Osteocyte (in vitro differentiated cells): Measurements from ENCODE around the gene ATP13A1. TPM values are rescaled to one million over a fixed set of nuclear protein-coding genes. Genes with fewer than 3 reads are reported as not detected.
A peak's percentile ranks its signal among the peaks of the same experiment; 100 is the strongest.

Experiments used
- DNase-seq: peaks from one replicate; pipeline ENCODE4 v3.0.0; 2021; ENCODE audit warnings: mixed read lengths; ENCODE audit not compliant: unreplicated experiment; ENCODE audit errors: extremely low spot score
- H3K27ac Mint-ChIP-seq: one replicate; pipeline ENCODE4 v1.8.0; 2021; ENCODE audit warnings: mild to moderate bottlenecking, mixed read lengths; ENCODE audit not compliant: unreplicated experiment
- H3K27me3 Mint-ChIP-seq: one replicate; pipeline ENCODE4 v1.8.0; 2021; ENCODE audit warnings: mixed read lengths; ENCODE audit not compliant: unreplicated experiment
- H3K36me3 Mint-ChIP-seq: one replicate; pipeline ENCODE4 v1.8.0; 2021; ENCODE audit warnings: mixed read lengths; ENCODE audit not compliant: unreplicated experiment
- H3K4me1 Mint-ChIP-seq: one replicate; pipeline ENCODE4 v1.8.0; 2021; ENCODE audit warnings: mixed read lengths; ENCODE audit not compliant: unreplicated experiment
- H3K4me3 Mint-ChIP-seq: one replicate; pipeline ENCODE4 v1.8.0; 2021; ENCODE audit warnings: mild to moderate bottlenecking, moderate library complexity, mixed read lengths; ENCODE audit not compliant: unreplicated experiment
- H3K9me3 Mint-ChIP-seq: one replicate; pipeline ENCODE4 v1.8.0; 2021; ENCODE audit warnings: mixed read lengths; ENCODE audit not compliant: unreplicated experiment
- total RNA-seq: library from RNA; stranded (reverse); gene quantifications from 2 replicates; pipeline ENCODE4 v1.2.1, GENCODE V29; 2021
- TF ChIP-seq, protein P1 (sequence below): fragments of 200-600 bp; sonication (generic); IDR thresholded peaks from 2 replicates; pipeline ENCODE4 v1.5.0; 2021; ENCODE audit warnings: antibody characterized with exemption, mild to moderate bottlenecking, moderate library complexity

The ATP13A1 gene
- total RNA-seq, 1 donor from 2014 or later, result 67.2 TPM

DNA sequence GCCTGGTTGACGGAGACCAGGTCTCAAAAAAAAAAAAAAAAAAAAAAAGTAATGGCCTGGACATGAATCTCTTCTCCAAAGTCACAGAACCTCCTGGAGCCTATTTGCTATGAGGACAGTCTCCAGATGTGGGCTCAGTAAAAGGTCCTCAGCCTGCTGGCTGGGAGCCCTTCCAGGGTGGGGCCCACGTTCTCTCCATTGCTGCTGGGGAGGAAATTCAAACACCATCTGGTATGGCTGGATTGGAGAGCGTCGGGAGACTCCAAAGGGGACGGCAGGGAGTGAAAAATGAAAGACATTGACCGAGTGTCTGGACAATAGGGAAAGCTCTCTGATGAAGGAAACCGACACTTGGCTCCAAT lies 43.6 kb downstream of the ATP13A1 start:
- Mint-ChIP-seq H3K4me3 (no peak overlapping the region), H3K27me3 (no peaks in the 10 kb centered on the region), H3K36me3 (no peaks in the 10 kb centered on the region), H3K27ac (no peak overlapping the region), H3K9me3 (no peaks in the 10 kb centered on the region), H3K4me1 (peaks cover 7% of the 10 kb centered on the region)
- TF ChIP-seq, protein P1, sequence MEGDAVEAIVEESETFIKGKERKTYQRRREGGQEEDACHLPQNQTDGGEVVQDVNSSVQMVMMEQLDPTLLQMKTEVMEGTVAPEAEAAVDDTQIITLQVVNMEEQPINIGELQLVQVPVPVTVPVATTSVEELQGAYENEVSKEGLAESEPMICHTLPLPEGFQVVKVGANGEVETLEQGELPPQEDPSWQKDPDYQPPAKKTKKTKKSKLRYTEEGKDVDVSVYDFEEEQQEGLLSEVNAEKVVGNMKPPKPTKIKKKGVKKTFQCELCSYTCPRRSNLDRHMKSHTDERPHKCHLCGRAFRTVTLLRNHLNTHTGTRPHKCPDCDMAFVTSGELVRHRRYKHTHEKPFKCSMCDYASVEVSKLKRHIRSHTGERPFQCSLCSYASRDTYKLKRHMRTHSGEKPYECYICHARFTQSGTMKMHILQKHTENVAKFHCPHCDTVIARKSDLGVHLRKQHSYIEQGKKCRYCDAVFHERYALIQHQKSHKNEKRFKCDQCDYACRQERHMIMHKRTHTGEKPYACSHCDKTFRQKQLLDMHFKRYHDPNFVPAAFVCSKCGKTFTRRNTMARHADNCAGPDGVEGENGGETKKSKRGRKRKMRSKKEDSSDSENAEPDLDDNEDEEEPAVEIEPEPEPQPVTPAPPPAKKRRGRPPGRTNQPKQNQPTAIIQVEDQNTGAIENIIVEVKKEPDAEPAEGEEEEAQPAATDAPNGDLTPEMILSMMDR, result no peak
- no peak for DNase-seq

DNA sequence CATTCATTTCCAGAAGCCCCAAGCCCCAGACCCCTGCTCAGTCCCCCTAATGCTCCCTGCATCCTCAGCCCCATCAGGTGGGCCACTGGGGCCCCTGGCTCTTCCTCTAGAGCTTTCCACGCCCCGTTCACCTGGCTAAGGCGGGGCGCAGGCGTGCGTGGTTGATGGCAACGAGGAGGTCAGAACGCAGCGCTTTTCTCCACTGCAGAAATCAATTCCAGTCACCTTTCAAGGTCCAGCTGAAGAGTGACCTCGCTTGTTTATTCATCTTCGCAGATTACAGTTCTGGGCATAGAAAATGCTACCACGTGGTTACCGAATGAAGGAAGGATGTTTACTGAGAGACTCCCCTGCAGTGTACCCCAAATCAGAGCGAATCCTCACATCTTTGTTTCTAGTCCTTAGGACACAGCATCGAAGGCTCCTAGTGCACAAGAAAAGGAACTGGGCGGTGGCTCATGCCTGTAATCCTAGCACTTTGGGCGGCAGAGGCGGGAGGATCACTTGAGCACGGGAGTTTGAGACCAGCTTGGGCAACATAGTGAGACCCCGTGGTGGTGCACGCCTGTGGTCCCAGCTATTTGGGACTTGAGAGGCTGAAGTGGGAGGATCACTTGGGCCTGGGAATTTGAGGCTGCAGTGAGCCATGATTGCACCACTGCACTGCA lies 44.2 kb downstream of the ATP13A1 start:
- no peaks in the 10 kb centered on the region for H3K36me3 Mint-ChIP-seq
- DNase-seq, result no peak
- H3K27ac Mint-ChIP-seq, result no peak overlapping the region
- peak overlapping the region; percentile 78 for H3K4me3 Mint-ChIP-seq
- TF ChIP-seq, protein P1, result no peak
- no peaks in the 10 kb centered on the region for H3K27me3 Mint-ChIP-seq
- no peaks in the 10 kb centered on the region for H3K9me3 Mint-ChIP-seq
- H3K4me1 Mint-ChIP-seq, result peaks cover 7% of the 10 kb centered on the region

DNA sequence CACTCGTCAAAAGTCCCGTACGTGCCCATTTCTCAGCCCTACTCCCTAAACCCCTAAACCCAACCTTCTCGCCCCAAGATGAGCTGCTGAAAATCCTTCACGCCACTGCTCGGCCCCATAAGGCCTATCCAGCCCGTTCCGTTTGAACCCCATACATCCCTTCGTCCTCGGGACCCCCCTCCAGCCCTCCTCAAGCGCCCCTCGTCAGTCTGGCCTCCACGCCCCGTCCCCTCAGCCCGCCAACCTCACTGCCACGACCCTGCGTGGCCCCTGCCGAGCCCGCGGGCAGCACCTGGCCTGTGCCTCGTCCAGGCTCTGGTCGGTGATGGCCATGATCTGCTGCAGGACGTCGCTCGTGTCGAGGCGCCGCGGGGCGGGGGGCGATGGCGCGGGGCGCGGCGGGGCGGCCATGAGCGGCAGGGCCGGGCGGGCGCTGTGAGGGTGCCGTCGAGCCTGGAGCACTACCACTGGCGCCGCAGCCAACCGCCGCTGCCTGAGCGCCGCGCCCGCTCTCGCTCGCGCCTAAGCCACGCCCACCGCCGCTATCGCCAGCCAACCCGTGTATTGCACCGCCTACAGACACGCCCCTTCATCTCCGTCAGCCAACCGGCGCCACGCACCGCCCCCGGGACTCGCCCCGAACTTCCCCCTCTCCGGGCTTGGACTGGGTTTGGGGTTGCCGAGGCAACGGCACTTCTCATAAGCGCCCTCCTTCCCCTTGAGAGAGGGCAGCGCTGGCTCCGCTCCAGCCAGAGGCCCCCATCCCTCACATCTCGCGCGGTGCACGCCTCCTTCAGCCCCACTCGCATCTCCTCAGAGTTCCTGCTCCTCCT lies 45.0 kb downstream of the ATP13A1 start, which contains the start of gene PBX4:
Gene PBX4 (minus strand): TSS at position 469 of the 833 bp plus-strand sequence. CDS start 58 bp downstream, at position 411.
- TF ChIP-seq, protein P1, result no peak
- DNase-seq, result peak; percentile 96
- H3K4me3 Mint-ChIP-seq, result peak within 1 kb of the TSS; percentile 78
- peaks cover 11% of the 10 kb centered on the region for H3K4me1 Mint-ChIP-seq
- no peaks in the 10 kb centered on the region for H3K36me3 Mint-ChIP-seq
- peak within 1 kb of the TSS; percentile 56 for H3K27ac Mint-ChIP-seq
- no peaks in the 10 kb centered on the region for H3K27me3 Mint-ChIP-seq
- no peaks in the 10 kb centered on the region for H3K9me3 Mint-ChIP-seq

DNA sequence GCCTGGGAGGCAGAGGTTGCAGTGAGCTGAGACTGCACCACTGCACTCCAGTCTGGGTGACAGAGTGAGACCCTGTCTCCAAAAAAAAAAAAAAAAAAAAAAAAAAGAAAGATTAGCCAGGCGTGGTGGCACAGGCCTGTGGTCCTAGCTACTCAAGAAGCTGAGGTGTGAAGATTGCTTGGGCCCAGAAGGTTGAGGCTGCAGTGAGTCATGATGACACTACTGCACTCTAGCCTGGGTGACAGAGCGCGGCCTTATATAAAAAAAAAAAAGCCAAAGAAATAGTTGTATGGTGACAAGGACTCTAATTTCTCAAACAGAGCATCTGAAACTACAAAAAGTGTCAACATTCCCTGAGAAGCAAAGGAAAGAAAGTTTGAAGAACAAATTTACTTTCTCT lies 48.4 kb downstream of the ATP13A1 start:
- H3K4me3 Mint-ChIP-seq, result no peak overlapping the region
- no peaks in the 10 kb centered on the region for H3K27me3 Mint-ChIP-seq
- H3K36me3 Mint-ChIP-seq, result no peaks in the 10 kb centered on the region
- TF ChIP-seq, protein P1, result no peak
- H3K27ac Mint-ChIP-seq, result no peak overlapping the region
- peaks cover 13% of the 10 kb centered on the region for H3K4me1 Mint-ChIP-seq
- no peaks in the 10 kb centered on the region for H3K9me3 Mint-ChIP-seq
- DNase-seq, result no peak

DNA sequence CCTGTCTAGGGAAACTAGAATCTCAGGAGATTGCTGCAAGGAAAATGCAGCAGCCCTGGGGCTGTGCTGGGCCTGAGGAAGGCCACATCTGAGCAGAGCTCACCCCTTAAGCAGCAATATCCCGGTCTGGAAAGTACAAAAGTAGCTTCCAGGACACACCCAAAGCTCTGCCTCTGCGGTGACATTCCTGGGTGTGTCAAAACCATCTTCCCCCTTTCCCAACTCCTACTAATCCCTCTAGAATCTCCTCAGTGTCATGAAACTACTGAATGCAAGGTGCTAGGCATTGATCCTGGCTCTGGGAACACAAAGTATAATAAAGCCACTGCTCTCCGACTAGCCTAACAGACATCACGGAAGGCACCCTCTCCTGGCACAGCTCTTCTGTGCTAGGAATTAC lies 50.0 kb downstream of the ATP13A1 start:
- no peaks in the 10 kb centered on the region for H3K36me3 Mint-ChIP-seq
- H3K27ac Mint-ChIP-seq, result no peak overlapping the region

More for the DNA sequence above, 50.0 kb downstream of the ATP13A1 start:
- DNase-seq, result no peak
- TF ChIP-seq, protein P1, result no peak
- Mint-ChIP-seq H3K27me3 (no peaks in the 10 kb centered on the region), H3K4me1 (peaks cover 9% of the 10 kb centered on the region), H3K9me3 (no peaks in the 10 kb centered on the region), H3K4me3 (no peak overlapping the region)
